ENCODE measurements around the gene COL12A1. TPM values are rescaled to one million over a fixed set of nuclear protein-coding genes. Genes with fewer than 3 reads are reported as not detected.
A peak's percentile ranks its signal among the peaks of the same experiment; 100 is the strongest.

The COL12A1 gene
- total and polyA plus RNA-seq, 2 experiments from 2014 or later: 0.39 to 6.3 TPM

- Histone ChIP-seq H3K9me2 (ENCODE audit: insufficient read depth) (peaks cover 4% of the 10 kb centered on the region; the same call in 1 of the 2 replicates), H3K27ac (ENCODE audit: low read depth) (no peak overlapping the region), H3K79me2 (replicated peaks; ENCODE audit: insufficient read depth) (no peaks in the 10 kb centered on the region), H3K36me3 (ENCODE audit: insufficient read depth) (no peaks in the 10 kb centered on the region), H3K4me1 (ENCODE audit: insufficient read depth) (0 out of 2 replicates have a peak, but pooled peaks cover 7% of the 10 kb centered on the region), H3K27me3 (ENCODE audit: insufficient read depth) (peaks cover 29% of the 10 kb centered on the region), H3K4me2 (peak overlapping the region; percentile 89; the same call in 1 of the 2 replicates), H3F3A (replicated peaks; ENCODE audit: low read depth) (no peaks in the 10 kb centered on the region), H4K20me1 (replicated peaks; ENCODE audit: insufficient read depth) (no peaks in the 10 kb centered on the region), H3K4me3 (no peak overlapping the region; the same call in 1 of the 2 replicates), H2AFZ (no peak overlapping the region)
- Mint-ChIP-seq H3K27ac (no peak overlapping the region), H3K36me3 (ENCODE audit: low read depth) (no peaks in the 10 kb centered on the region), H3K4me1 (peaks cover 14% of the 10 kb centered on the region), H3K4me3 (no peak overlapping the region; the same call in 2 of the 3 replicates), H3K9me3 (no peaks in the 10 kb centered on the region), H3K27me3 (ENCODE audit: insufficient read depth, low read depth, poor library complexity) (peaks cover 4% of the 10 kb centered on the region)
- TF ChIP-seq ZNF462 (CRISPR knock-in tag; IDR thresholded peaks at IDR 0.05) (no peak), CTCF (conservative IDR thresholded peaks at IDR 0.05; ENCODE audit: low read depth in 2 of 2) (no peak), STAT1 (IDR thresholded peaks at IDR 0.05; ENCODE audit: unreplicated experiment) (no peak), JUNB (IDR thresholded peaks at IDR 0.05; ENCODE audit: unreplicated experiment) (no peak), EZH2 (IDR thresholded peaks at IDR 0.05; ENCODE audit: low read depth, unreplicated experiment) (no peak), EZH2phosphoT487 (IDR thresholded peaks at IDR 0.05; ENCODE audit: unreplicated experiment) (no peak), ZNF331 (CRISPR knock-in tag; IDR thresholded peaks at IDR 0.05; ENCODE audit: low read depth) (no peak), ZNF114 (CRISPR knock-in tag; IDR thresholded peaks at IDR 0.05) (no peak), REST (IDR thresholded peaks at IDR 0.05; ENCODE audit: unreplicated experiment) (no peak), POLR2AphosphoS5 (IDR thresholded peaks at IDR 0.05; ENCODE audit: low read depth) (no peak), CREB1 (CRISPR knock-in tag; IDR thresholded peaks at IDR 0.05; ENCODE audit: low read depth) (no peak), NANOG (IDR thresholded peaks at IDR 0.05; ENCODE audit: borderline replicate concordance) (no peak)
- TF ChIP-seq, protein P1, sequence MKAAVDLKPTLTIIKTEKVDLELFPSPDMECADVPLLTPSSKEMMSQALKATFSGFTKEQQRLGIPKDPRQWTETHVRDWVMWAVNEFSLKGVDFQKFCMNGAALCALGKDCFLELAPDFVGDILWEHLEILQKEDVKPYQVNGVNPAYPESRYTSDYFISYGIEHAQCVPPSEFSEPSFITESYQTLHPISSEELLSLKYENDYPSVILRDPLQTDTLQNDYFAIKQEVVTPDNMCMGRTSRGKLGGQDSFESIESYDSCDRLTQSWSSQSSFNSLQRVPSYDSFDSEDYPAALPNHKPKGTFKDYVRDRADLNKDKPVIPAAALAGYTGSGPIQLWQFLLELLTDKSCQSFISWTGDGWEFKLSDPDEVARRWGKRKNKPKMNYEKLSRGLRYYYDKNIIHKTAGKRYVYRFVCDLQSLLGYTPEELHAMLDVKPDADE (IDR thresholded peaks at IDR 0.05): no peak
- no peak for DNase-seq (ENCODE audit: low spot score)
- ATAC-seq: no peak
These were observed 121.8 kb downstream of the COL12A1 start for GRCh38 chr6:75084018-75084417.
